Motor neuron (in vitro differentiated cells): ENCODE data around the gene ABLIM2. TPM values are rescaled to one million over a fixed set of nuclear protein-coding genes. Genes with fewer than 3 reads are reported as not detected.
"Not testable (repeated sequence)": the region's sequence is repeated elsewhere in the genome, so short reads cannot be mapped to it uniquely, and the experiment has no call there.

Experiments
- ATAC-seq, 8 experiments: fragments of 200-7000 bp; cut with Tn5 transposase; replicated peaks in 6 of 8; 2 replicates each; pipeline ENCODE4 v1.8.0; 2021; ENCODE audit warnings: mild to moderate bottlenecking in 8 of 8, moderate library complexity in 8 of 8
- H3K27ac ChIP-seq, 2 donors: fragments of 250-450 bp; sonication (Bioruptor Pico); 2 replicates each; pipeline ENCODE4 v1.9.0; 2021; ENCODE audit warnings: antibody characterized with exemption in 2 of 2, mild to moderate bottlenecking in 2 of 2, moderate library complexity in 1 of 2
- H3K4me1 ChIP-seq, 2 donors: fragments of 250-450 bp; sonication (Bioruptor Pico); replicated peaks in 1 of 2; 2 replicates each; pipeline ENCODE4 v1.6.1; 2021; ENCODE audit warnings: antibody characterized with exemption in 2 of 2, mild to moderate bottlenecking in 2 of 2, moderate library complexity in 1 of 2
- H3K4me3 ChIP-seq, 5 donors: fragments of 250-450 bp; sonication (Bioruptor Pico); 2 replicates each; pipeline ENCODE4 v1.9.0; 2021; ENCODE audit warnings: antibody characterized with exemption in 5 of 5, mild to moderate bottlenecking in 5 of 5, moderate library complexity in 4 of 5
- WGBS, 10 experiments: fragments of 450-650 bp; shearing (Covaris generic); methylation state at CpG; one replicate each; pipeline ENCODE4 v1.0.0; 2022; 5-methylcytosine and 5-hydroxymethylcytosine counted together
- in situ Hi-C, 9 experiments: fragments of 400-800 bp; cut with MboI; loops; one replicate each; pipeline ENCODE4 v1.15.0; 2021; ENCODE audit warnings: low sequenced_read_pairs in 9 of 9, low pct_unique_long_range_greater_than_20kb in 2 of 9; ENCODE audit not compliant: unreplicated experiment in 9 of 9
- total RNA-seq, 8 experiments: library from RNA; unstranded; fragments of 300-600 nt; gene quantifications; 2 replicates each; pipeline versions ENCODE4 v1.2.3 to v1.2.4, GENCODE V29; 2022

Gene ABLIM2
- total RNA-seq, 8 experiments from 2014 or later: 0.58 to 18.7 (median 6.5) TPM

- Histone ChIP-seq H3K27ac (no peak overlapping the region), H3K4me3 (no peak overlapping the region), H3K4me1 (peaks cover 8 to 14% of the 10 kb centered on the region in 2 donors)
- 80 to 100% (median 98%) methylated on average over 1 to 6 of the region's 7 CpGs; no CpG with 5 or more reads in 2 of the 10 experiments for WGBS, 10 experiments
- ATAC-seq: no peak
- in situ Hi-C loops: loop anchor here in 1 of 9 experiments (25.0 kb wide), 1 partner anchor 115 kb away; no protein-coding TSS in a partner anchor
These were observed 231.8 kb downstream of the ABLIM2 start for GRCh38 chr4:7926822-7927221.

- H3K4me3 ChIP-seq: no peak overlapping the region
- peak in 1 of 8 experiments; percentile 18 for ATAC-seq
- 75 to 100% (median 92%) methylated on average over 1 to 4 of the region's 4 CpGs; no CpG with 5 or more reads in 2 of the 10 experiments for WGBS, 10 experiments
- no peak overlapping the region for H3K27ac ChIP-seq
- in situ Hi-C loops: no loop called here
- H3K4me1 ChIP-seq: peaks cover 2 to 9% of the 10 kb centered on the region in 2 donors
These were observed 234.0 kb downstream of the ABLIM2 start for GRCh38 chr4:7924570-7924969.

- 60 to 95% (median 79%) methylated on average over 3 to 7 of the region's 7 CpGs; no CpG with 5 or more reads in 1 of the 10 experiments for WGBS, 10 experiments
- peaks cover 0 to 5% of the 10 kb centered on the region in 2 donors for H3K4me1 ChIP-seq
- peak in 1 of 8 experiments; percentile 37 for ATAC-seq
- in situ Hi-C loops: no loop called here
- H3K27ac ChIP-seq: no peak overlapping the region
- no peak overlapping the region for H3K4me3 ChIP-seq
These were observed 234.4 kb downstream of the ABLIM2 start for GRCh38 chr4:7924163-7924562.

- Histone ChIP-seq H3K27ac (no peak overlapping the region), H3K4me3 (no peak overlapping the region), H3K4me1 (peaks cover 0 to 5% of the 10 kb centered on the region in 2 donors)
- WGBS, 10 experiments: 50 to 100% (median 82%) methylated on average over 1 to 7 of the region's 7 CpGs; no CpG with 5 or more reads in 1 of the 10 experiments
- no peak for ATAC-seq
- in situ Hi-C loops: no loop called here
These were observed 236.1 kb downstream of the ABLIM2 start for GRCh38 chr4:7922466-7922865.

- in situ Hi-C loops: no loop called here
- WGBS, 10 experiments: 43 to 96% (median 80%) methylated on average over 1 to 7 of the region's 12 CpGs; no CpG with 5 or more reads in 3 of the 10 experiments
- no peak for ATAC-seq
- H3K4me3 ChIP-seq: no peak overlapping the region
- H3K4me1 ChIP-seq: peaks cover 8 to 9% of the 10 kb centered on the region in 2 donors
- H3K27ac ChIP-seq: peak overlapping the region in 1 of 2 donors; percentile 58
These were observed 239.6 kb downstream of the ABLIM2 start for GRCh38 chr4:7918981-7919380.

DNA sequence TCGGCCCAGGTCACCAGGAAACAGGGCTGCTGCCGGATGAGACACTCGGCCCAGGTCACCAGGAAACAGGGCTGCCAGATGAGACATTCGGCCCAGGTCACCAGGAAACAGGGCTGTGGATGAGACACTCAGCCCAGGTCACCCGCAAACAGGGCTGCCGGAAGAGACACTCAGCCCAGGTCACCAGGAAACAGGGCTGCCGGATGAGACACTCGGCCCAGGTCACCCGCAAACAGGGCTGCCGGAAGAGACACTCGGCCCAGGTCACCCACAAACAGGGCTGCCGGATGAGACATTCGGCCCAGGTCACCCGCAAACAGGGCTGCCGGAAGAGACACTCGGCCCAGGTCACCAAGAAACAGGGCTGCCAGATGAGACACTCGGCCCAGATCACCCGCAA, 240.4 kb downstream of the ABLIM2 start:
- H3K4me3 ChIP-seq, in situ Hi-C loops, ATAC-seq, H3K27ac ChIP-seq, H3K4me1 ChIP-seq: not testable (repeated sequence)
- WGBS, 10 experiments: 80 to 100% (median 100%) methylated on average over 1 to 6 of the region's 18 CpGs; no CpG with 5 or more reads in 5 of the 10 experiments

- 74 to 100% (median 95%) methylated on average over 1 to 6 of the region's 6 CpGs; no CpG with 5 or more reads in 4 of the 10 experiments for WGBS, 10 experiments
- no peak overlapping the region for H3K4me3 ChIP-seq
- in situ Hi-C loops: no loop called here
- H3K4me1 ChIP-seq: peaks cover 8 to 9% of the 10 kb centered on the region in 2 donors
- H3K27ac ChIP-seq: no peak overlapping the region
- peak in 1 of 8 experiments; percentile 8 for ATAC-seq
These were observed 240.9 kb downstream of the ABLIM2 start for GRCh38 chr4:7917669-7918068.

GRCh38 chr4:7915875-7916242, 242.8 kb downstream of the ABLIM2 start:
- in situ Hi-C loops: no loop called here
- WGBS, 10 experiments: 30 to 90% (median 70%) methylated on average over 1 to 6 of the region's 6 CpGs; no CpG with 5 or more reads in 1 of the 10 experiments
- Histone ChIP-seq H3K4me1 (peaks cover 21 to 26% of the 10 kb centered on the region in 2 donors), H3K4me3 (no peak overlapping the region), H3K27ac (no peak overlapping the region)
- ATAC-seq: no peak

Other genes starting within 250 kb of the ABLIM2 start
- gene AFAP1, start 219.0 kb downstream of the ABLIM2 start, total RNA-seq: 100 to 1,000 TPM in 2 of 8 experiments, 10 to 100 TPM in 6; 25.1 to 209 (median 41.4) TPM
- gene SH3TC1, start 40.5 kb upstream of the ABLIM2 start, total RNA-seq: 10 to 100 TPM in 2 of 8 experiments, 1 to 10 TPM in 4, under 1 TPM in 2; 0.96 to 22.2 (median 3.6) TPM
- 100 to 1,000 TPM in 1 of 8 experiments, 1 to 10 TPM in 6, under 1 TPM in 1; 0.54 to 101 (median 1.8) TPM for gene HTRA3, start 110.9 kb upstream of the ABLIM2 start, total RNA-seq